MCF 10A (cell line): ENCODE measurements around the gene SEC61A1. TPM values are rescaled to one million over a fixed set of nuclear protein-coding genes. Genes with fewer than 3 reads are reported as not detected.

ENCODE experiments used
- BruUV-seq: library from RNA; stranded (reverse); fragments of 400-500 nt; replicated peaks from 2 replicates; lab custom pipeline; 2021; lab: Mats Ljungman, UMichigan
- CTCF ChIA-PET: fragments of 300-600 bp; sonication (Branson Sonifier 250); formaldehyde crosslinking; extraction: SDS; loops from one replicate; lab custom pipeline; 2021; ENCODE audit warnings: antibody characterized with exemption, inconsistent platforms; lab: Yijun Ruan, JAX
- POLR2A ChIA-PET: fragments of 300-600, 350-650 bp; sonication (Branson Sonifier 250); formaldehyde crosslinking; extraction: SDS; loops from one replicate; lab custom pipeline; 2020; ENCODE audit warnings: antibody characterized with exemption, inconsistent platforms; lab: Yijun Ruan, JAX
- DNase-seq: peaks from one replicate; pipeline ENCODE4 v3.0.0-alpha.2; 2018; ENCODE audit not compliant: unreplicated experiment
- H3K27ac Mint-ChIP-seq: one replicate; pipeline ENCODE4 v1.8.0; 2022; ENCODE audit warnings: mild to moderate bottlenecking, low read depth, mixed read lengths; ENCODE audit not compliant: unreplicated experiment
- H3K27me3 Mint-ChIP-seq: one replicate; pipeline ENCODE4 v1.8.0; 2022; ENCODE audit warnings: mixed read lengths; ENCODE audit not compliant: insufficient read depth, unreplicated experiment
- H3K36me3 Mint-ChIP-seq: one replicate; pipeline ENCODE4 v1.8.0; 2022; ENCODE audit warnings: mild to moderate bottlenecking, moderate library complexity, mixed read lengths; ENCODE audit not compliant: insufficient read depth, unreplicated experiment
- H3K4me1 Mint-ChIP-seq: one replicate; pipeline ENCODE4 v1.8.0; 2022; ENCODE audit warnings: mixed read lengths; ENCODE audit not compliant: insufficient read depth, unreplicated experiment
- H3K4me3 Mint-ChIP-seq: one replicate; pipeline ENCODE4 v1.8.0; 2022; ENCODE audit warnings: mild to moderate bottlenecking, moderate library complexity, mixed read lengths; ENCODE audit not compliant: unreplicated experiment
- H3K9me3 Mint-ChIP-seq: one replicate; pipeline ENCODE4 v1.8.0; 2022; ENCODE audit warnings: mixed read lengths; ENCODE audit not compliant: unreplicated experiment
- CTCF ChIP-seq: fragments of 200-600 bp; IDR thresholded peaks from one replicate; pipeline ENCODE4 v1.8.0; 2022; ENCODE audit warnings: antibody characterized with exemption, mild to moderate bottlenecking; ENCODE audit not compliant: unreplicated experiment
- intact Hi-C: fragments of 100-400 bp; cut with micrococcal nuclease; formaldehyde crosslinking; loops from 2 replicates; pipeline ENCODE4 v1.14.1; 2022
- total RNA-seq: library from RNA; stranded (reverse); gene quantifications from 2 replicates; pipeline ENCODE4 v1.2.3, GENCODE V29; 2022

The SEC61A1 gene
- total RNA-seq, 1 experiment from 2014 or later = 418 TPM

GRCh38 chr3:128007033-128007424 lies 45.2 kb upstream of the SEC61A1 start:
- POLR2A ChIA-PET = no interaction called here
- BruUV-seq = no TSS peak
- TF ChIP-seq CTCF = no peak
- H3K27me3 Mint-ChIP-seq = peaks cover 14% of the 10 kb centered on the region
- H3K36me3 Mint-ChIP-seq = no peaks in the 10 kb centered on the region
- no peak overlapping the region for H3K27ac Mint-ChIP-seq
- no peaks in the 10 kb centered on the region for H3K9me3 Mint-ChIP-seq
- peaks cover 23% of the 10 kb centered on the region for H3K4me1 Mint-ChIP-seq
- DNase-seq = no peak
- intact Hi-C loops = no loop called here
- no peak overlapping the region for H3K4me3 Mint-ChIP-seq
- CTCF ChIA-PET = no interaction called here

GRCh38 chr3:128009952-128010846 lies 42.0 kb upstream of the SEC61A1 start:
- intact Hi-C loops = loop anchor here (1.0 kb wide), 1 partner anchor 42 kb away; the partner anchor contains the start of gene SEC61A1
- H3K4me1 Mint-ChIP-seq = peaks cover 23% of the 10 kb centered on the region
- BruUV-seq = no TSS peak
- TF ChIP-seq CTCF = no peak
- DNase-seq = peak; percentile 72
- POLR2A ChIA-PET = interaction anchor here (0.6 to 1.4 kb wide), 5 partner anchors 40 to 635 kb away, joined by 3 to 17 read pairs (median 3); partner anchors contain the start of genes MGLL and SEC61A1
- H3K27ac Mint-ChIP-seq = peak overlapping the region; percentile 72
- CTCF ChIA-PET = interaction anchor here (0.9 to 1.3 kb wide), 3 partner anchors 39 to 435 kb away, joined by 3 read pairs; no protein-coding TSS in a partner anchor
- peak overlapping the region; percentile 52 for H3K4me3 Mint-ChIP-seq
- H3K27me3 Mint-ChIP-seq = no peaks in the 10 kb centered on the region
- H3K36me3 Mint-ChIP-seq = no peaks in the 10 kb centered on the region
- no peaks in the 10 kb centered on the region for H3K9me3 Mint-ChIP-seq

GRCh38 chr3:128011140-128011539 lies 41.1 kb upstream of the SEC61A1 start:
- Mint-ChIP-seq H3K9me3 (no peaks in the 10 kb centered on the region), H3K4me1 (peaks cover 23% of the 10 kb centered on the region), H3K4me3 (peak overlapping the region; percentile 52), H3K27ac (no peak overlapping the region), H3K27me3 (no peaks in the 10 kb centered on the region), H3K36me3 (no peaks in the 10 kb centered on the region)
- peak; percentile 61 for DNase-seq
- POLR2A ChIA-PET = interaction anchor here (0.7 to 1.4 kb wide), 4 partner anchors 39 to 425 kb away, joined by 3 to 17 read pairs (median 4); partner anchors contain the start of genes MGLL and SEC61A1
- CTCF ChIA-PET = interaction anchor here (0.6 to 1.3 kb wide), 7 partner anchors 10 to 436 kb away, joined by 3 to 4 read pairs (median 3); no protein-coding TSS in a partner anchor
- TF ChIP-seq CTCF = peak; percentile 50
- no TSS peak for BruUV-seq
- intact Hi-C loops = no loop called here

GRCh38 chr3:128012050-128012449 lies 40.2 kb upstream of the SEC61A1 start:
- intact Hi-C loops = no loop called here
- ChIA-PET CTCF (interaction anchor here (0.9 to 1.2 kb wide), 3 partner anchors 12 to 218 kb away, joined by 3 to 4 read pairs (median 3); no protein-coding TSS in a partner anchor), POLR2A (no interaction called here)
- Mint-ChIP-seq H3K9me3 (no peaks in the 10 kb centered on the region), H3K4me1 (peaks cover 23% of the 10 kb centered on the region), H3K27ac (no peak overlapping the region), H3K27me3 (no peaks in the 10 kb centered on the region), H3K4me3 (no peak overlapping the region), H3K36me3 (no peaks in the 10 kb centered on the region)
- no peak for TF ChIP-seq CTCF
- DNase-seq = no peak
- BruUV-seq = no TSS peak
